Stimulated activated naive CD8-positive, alpha-beta T cell treated with anti-CD3 and anti-CD28 coated beads, Interleukin-15, Interleukin-2, amounts not matched to agents 100 U/mL and 50 U/mL, for 24 hours (primary cell): Measurements from ENCODE around the gene SNRPA1.
"Not testable (repeated sequence)": the region's sequence is repeated elsewhere in the genome, so short reads cannot be mapped to it uniquely, and the experiment has no call there.

ENCODE experiments used
- ATAC-seq: fragments of 150-1000 bp; cut with Tn5 transposase; one replicate; pipeline ENCODE4 v1.10.0; 2021
- DNase-seq: peaks from one replicate; pipeline ENCODE4 v3.0.0; 2021

SNRPA1 gene

DNA sequence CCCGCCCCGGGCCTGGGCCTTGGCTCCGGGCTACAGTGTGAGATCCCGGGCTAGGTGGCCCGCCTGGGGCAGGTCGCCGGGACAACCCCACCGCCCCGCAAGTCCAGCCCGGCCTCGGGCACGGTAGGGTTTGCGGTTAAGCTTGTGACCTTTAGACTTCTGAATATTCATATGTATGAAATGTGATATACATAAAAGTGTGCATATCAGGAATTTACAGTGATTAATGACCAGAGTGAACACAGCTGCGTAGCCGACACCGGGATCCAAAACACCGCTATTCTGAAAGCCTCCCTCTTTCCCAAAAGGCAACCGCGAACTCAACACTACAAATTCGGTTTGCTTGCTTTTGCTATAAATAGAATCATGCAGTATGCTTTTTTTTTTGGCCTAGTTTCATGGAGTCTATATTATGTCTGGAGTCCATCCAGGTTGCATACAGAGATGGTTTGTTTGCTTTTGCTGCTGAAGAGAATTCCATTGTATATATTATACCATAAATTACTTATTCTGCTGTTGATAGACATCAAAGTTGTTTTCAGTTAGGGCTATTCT is 636 bp upstream of the SNRPA1 start:
- ATAC-seq (peak; percentile 56), DNase-seq (no peak)

DNA sequence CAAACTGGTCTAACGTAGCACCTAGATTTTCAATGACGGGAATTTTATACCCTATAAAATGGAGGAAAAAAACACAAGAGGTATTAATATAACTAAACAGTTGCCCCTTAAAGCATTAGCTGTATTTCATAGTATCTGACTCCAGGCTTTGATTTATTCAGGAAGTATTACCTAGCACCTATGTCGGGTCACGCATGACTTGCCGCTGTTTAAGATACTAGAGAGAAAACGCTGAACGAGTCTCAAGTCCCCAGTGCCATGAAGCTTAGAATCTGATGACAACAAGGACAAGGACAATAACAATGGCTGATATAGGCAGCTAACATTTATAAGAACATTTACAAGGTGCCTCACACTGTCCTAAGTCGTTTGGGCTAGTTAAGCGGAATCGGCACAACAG is 1.9 kb downstream of the SNRPA1 start:
- no peak for ATAC-seq
- DNase-seq = no peak

DNA sequence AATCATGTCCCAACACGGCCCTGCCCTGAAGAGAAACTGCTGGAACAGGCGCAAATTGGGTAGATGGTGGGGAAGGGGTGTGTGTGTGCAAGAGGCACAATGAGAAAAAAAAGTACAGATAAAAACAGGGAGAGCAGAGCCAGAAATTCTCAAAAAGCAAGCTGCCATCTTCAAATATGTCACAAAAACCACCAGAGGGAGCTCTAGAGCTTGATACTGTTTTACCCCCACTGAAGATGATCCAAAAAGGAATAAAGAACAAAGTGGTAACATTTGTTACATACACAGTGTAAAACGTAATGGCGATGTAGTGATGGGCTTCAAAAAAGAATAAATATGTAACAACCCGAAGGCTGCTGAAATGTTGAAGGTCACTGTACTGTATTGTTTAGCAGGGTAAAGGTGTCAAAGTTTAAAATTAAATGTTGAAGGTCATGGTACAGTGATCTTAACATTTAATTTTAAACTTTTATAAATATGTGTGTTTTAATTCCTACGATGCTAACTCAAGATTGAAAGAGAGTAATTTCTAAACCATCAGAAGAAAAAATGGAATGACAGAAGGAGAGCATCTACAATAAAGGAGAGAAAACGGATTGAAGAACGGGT is 6.0 kb downstream of the SNRPA1 start:
- ATAC-seq (no peak), DNase-seq (no peak)

DNA sequence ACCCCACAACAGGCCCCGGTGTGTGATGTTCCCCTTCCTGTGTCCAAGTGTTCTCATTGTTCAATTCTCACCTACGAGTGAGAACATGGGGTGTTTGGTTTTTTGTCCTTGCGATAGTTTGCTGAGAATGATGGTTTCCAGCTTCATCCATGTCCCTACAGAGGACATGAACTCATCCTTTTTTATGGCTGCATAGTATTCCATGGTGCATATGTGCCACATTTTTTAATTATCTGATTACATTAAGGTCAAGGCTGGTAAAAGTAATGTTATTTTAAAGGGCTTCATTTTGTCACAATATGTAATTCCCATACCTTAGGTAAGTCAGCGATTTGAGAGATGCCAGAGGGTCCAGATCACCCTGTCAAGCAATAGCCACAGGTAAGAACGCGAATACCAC is 7.7 kb downstream of the SNRPA1 start:
- DNase-seq, ATAC-seq: not testable (repeated sequence)

DNA sequence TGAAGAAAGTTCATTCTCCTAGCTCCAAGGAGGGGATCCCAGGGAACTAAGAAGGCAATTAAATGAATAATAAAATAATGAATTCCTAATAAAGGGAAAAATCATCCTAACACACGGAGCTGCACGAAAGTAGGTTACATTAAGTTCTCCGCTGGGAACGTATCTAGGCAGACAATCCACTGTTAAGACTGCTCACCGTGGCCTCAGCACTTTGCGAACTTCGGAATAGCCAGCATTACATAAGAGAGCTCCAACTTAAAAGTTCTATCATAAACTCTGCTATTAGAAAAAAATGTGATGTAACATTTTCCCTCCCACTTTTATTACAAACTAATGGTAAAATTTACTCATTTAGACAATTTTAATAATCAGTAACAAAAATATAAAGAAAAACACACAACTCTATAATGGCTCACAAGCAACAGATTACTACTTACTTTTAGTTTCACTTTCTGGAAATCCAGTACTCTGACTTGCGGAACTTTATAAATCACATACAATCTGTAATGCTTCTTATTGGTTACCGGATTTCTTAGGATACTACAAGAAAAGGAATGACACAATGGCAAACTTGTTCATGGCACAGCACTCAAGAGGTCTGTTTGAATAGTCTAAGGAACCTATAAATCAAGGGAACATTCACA is 8.5 kb downstream of the SNRPA1 start:
- ATAC-seq = no peak

DNA sequence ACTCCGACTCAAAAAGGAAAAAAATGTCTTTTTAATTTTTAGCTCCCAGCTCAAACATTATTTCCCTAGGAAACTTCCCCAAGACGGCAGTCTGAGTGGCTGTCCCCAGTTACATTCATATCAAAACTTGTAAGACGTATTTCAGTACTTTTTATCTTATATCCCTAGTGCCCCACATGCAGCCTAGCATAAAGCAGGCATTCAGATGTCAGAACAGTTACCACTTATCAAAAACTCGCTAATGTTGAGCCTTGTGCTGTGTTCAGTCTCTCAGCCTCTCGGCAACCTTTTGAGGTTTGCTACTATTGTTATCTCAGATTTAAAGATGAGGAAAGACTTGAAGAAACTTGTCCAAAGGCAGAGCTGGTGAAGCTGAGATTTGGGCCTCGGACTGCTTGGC is 11.1 kb downstream of the SNRPA1 start:
- ATAC-seq (no peak), DNase-seq (no peak)

More for the DNA sequence above, 8.5 kb downstream of the SNRPA1 start:
- no peak for DNase-seq

DNA sequence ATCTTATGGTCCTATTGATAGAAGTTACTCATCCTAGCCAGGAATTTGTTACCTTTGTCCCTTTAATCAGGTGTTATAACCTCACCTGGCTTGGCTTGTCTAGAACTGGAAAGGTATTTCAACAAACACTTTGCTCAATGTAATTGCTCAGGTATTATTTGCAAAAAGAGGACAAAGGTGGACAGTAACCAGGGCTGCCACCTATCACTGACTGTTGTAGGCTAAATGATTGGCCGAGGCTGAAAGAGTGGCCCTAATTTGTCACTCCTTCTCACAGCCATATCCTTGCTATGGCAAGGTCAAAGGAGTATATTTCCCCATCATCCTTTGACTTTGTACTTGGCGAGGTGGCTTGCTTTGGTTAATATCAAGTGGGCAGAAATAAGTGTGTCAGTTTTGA is 15.0 kb downstream of the SNRPA1 start:
- DNase-seq (no peak), ATAC-seq (no peak)

DNA sequence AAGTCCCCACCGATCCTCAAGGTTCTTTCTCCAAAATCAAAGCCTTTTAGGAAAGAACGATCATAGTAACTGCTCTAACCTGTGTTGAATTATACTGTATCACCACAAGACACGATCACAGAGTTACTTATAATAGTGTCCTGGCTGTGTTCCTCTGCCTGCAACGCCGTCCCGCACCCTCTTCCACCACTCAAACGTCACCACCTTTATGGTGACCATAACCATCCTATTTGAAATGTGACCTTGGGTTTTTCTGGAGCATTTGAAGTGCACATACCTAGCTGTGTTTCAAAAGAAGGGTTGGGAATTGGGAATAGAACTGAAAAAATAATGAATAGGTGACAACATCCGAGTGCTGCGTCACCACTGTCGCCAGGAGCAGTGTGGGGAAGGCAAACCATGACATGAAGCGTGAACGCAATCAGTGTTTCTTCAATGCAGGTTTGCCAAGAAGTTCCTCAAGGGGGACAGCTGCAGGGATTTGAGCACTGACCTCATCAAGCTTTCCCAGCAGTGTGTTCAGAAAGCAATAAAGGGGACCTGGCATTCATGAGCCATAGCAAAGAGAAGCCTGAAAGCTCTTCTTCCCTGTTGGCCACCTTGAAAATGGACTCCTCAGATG is 17.0 kb downstream of the SNRPA1 start:
- ATAC-seq (no peak), DNase-seq (no peak)

DNA sequence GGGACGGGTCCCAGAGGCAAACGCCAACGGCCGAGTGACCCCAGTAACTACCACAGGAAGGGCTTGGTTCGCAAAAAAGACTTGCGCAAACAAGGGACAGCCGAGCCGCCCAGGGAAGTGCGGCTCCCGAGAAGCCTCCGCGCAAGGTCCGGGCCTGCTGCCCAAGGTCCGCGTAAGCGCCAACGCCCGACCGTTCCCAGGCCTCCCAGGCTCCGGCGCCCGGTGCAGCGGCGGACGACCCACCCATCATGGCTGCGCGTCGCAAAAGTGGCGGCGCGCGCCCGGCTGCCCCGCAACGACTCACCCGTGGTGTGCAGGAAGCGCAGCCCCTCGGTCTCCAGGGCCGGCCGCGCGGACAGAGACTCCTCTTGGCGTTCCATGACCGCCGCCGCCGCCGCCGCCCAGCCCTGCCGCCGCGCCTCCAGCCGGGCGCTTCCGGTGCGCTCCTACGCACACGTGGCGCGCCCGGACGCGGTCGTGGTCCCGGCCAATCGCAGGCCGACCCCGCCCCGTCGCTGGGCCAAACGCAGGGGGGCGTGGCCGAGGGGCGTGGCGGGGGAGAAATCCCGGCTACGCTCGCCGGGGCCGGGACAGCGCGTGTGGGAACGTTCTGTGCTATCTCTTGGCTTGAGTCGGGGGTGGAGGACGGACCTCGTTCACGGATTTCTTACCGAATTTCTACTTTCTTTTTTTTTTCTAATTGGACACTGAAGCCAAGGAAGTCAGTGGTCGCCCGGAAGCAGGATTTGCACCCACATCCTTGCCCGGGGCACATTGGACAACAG is 17.8 kb downstream of the SNRPA1 start, which contains the start of gene SELENOS:
Gene SELENOS (minus strand): TSS at position 448 of the 785 bp plus-strand sequence. CDS start 68 bp downstream, at position 380.
- DNase-seq (peak; percentile 95), ATAC-seq (peak; percentile 96)

DNA sequence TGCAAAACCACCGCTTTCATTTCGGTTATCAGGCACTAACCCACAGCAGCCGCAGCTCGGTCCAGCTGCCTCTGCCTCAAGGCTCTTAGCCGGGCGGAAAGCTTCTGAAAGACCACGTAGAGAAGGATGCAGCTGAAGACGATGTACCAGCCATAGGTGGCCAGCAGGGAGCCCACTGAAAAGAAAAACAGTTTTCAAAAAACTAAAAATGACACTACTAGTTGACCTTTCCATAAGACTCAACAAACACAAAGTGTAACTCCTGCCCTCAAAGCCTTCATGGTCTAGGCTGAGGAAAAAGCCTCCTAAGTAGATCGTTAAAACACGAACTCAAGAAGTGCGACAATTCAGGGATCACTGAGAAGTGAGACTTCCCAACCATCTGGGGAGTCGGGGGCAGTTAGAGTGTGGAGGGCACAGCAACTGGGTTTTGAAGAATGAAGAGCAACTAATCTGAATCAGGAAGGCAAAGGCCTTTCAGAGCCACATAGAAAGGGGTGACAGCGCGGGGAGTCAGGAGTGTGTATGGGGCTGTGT is 18.5 kb downstream of the SNRPA1 start:
- DNase-seq = peak; percentile 30
- peak; percentile 42 for ATAC-seq

DNA sequence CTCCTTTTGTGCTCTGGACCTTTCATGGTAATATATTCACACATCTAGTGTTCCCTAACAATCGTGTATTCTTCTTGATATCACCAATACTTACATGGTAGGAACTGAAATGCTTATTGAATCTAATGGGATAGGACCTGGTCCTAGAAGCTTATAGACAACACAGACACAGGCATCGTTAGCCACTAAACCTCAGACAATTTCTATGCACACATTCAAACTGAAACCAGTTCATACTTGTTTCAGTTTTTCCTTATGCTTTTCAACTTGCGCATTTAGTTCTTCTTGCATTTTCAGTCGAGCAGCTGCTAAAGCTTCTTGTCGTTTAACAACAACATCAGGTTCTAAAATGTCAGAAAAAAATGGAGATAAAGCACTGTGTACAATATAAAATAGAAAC is 20.0 kb downstream of the SNRPA1 start:
- no peak for ATAC-seq

DNA sequence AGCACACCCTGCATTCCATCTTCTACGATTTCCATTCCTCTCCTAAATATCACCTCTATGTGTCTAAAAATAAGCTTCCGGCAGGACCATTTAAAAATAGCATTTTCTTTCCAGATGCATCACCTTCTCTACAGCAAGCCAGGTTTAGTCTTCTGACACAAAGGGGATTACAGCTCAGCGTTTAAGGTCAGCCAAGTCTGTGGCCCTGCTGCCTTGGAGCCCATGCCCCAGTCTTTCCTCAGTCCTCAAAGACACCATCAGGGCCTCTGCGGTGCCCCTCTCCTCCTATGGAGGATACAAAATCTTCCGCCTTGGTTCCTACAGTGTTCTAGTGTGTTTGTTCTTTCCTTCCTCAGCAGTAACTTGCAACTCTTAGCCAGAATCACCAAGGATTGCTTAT is 21.5 kb downstream of the SNRPA1 start:
- ATAC-seq (no peak), DNase-seq (no peak)

More for the DNA sequence above, 20.0 kb downstream of the SNRPA1 start:
- no peak for DNase-seq

DNA sequence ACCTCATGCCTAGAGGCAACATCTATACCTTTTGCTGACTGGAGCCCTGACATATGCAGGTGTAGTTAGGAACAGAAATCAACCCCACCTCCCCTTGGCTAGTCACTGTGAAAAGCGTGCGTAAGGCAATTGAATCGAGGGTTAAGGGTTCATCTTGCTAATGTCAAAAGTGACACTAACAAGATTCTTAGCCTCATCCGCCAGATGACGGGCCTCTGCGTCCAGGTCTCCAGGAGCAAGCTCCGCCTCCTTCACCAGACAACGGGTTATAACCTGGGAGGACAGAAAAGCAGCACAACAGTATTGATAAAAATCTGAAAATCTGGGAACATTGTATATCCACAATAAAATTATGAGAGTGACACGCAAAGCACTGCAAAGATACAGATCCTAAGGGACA is 22.5 kb downstream of the SNRPA1 start:
- DNase-seq = no peak

DNA sequence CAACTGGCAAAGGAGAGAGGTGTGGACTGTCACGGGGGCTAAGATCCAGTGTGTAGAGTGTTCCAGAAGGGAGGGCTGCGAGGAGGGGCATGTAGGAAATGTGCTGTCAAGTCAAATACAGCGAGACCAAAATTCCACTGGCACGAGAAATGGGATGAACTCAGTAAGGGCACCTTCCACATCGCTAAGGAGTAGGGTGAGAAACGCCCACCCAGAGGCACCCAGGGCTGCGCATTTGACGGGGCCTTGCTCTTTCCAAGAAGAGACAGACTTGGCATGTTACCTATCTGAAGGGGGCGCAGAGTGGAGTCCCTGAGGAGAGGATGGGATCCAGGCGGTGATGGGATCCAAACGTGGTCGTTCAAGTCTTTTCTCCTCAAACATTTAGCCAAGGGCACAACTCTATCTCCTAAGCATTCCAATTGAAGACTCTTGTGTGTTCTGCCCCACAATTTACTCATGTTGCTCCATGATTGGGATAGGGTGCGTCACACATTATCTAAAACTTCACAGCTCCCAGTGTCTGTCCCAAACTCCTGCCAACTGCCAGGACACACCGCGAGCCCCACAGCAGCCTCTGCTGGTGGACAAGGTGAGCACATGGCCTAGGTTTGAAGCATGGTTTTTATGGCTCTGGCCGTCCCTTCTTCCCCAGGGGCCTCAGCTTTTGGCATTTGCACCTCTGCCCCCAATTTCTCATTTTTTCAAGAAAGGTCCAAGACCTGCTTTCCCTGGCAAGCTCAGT is 25.4 kb downstream of the SNRPA1 start:
- DNase-seq (no peak), ATAC-seq (peak; percentile 11)

More for the DNA sequence above, 22.5 kb downstream of the SNRPA1 start:
- no peak for ATAC-seq

DNA sequence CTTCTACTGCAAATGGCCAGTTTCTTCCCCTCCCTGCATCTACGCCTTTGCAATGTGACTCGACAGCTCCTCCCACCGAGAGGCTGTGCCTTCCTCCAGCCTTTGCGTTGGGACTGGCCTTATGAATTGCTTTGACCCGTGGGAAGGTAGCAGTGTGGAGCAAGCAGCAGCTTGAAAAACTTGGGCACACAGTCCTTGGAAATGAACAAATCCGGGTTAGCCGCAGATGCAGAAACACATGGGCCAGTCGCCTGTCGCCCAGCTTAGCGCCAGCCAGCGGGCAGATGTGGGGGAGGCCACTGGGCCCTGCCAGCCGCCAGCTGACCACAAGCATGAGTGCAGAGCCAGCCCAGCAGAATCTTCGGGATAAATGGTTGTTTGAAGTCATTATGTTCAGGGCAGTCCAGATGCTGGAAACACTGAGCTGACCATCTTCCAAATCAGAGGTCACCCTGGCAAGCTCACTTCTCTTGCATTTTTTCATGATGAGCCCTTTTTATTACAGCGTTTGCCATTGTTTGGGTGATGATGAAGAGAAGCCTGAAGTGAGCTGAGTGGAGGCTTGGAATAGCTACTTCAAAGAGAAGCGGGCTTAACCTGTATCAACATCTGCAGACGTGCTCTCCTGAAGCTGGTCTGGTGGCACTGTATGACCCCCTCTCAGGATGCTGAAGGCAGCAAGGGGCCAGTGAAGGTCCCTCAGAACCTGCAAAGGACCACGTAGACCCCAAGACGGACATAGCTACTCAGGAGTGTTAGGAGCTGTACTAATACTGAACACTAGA is 27.5 kb downstream of the SNRPA1 start:
- ATAC-seq = no peak
- no peak for DNase-seq

DNA sequence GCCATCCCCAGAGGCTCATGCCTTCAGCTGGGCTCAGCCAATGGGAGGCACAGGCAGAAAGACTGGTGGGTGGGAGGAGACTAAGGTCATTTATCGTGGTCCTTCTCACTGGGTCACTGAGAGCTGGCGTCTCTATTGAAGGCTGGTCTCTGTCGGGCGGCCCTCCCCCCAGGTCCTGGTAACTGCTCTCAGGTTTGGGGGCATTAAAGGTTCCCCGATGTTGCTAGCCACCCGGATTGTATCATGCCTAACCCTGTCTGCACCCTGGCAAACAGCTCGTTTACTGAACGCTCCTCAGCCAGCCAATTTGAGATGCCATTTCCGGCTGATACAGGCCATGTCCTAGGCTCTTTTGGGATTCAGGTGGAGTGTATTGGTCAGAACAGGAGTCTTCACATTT is 28.3 kb downstream of the SNRPA1 start:
- DNase-seq (no peak), ATAC-seq (no peak)

DNA sequence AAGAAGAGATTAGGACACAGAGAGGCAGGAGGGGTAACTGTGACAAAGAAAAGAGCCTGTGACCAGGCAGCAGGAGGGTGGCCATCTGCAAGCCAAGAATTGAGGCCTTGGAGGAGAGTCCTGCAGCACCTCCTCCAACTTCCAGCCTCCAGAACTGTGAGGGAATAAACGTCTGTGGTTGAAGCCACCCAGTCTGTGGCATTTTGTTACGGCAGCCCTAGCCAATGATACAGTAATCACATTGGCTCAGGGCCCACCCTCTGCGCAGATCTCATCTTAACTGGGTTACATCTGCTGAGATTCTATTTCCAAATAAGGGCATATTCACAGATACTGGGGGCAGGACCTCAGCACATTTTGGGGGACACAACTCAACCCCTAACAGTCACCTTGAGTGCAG is 29.0 kb downstream of the SNRPA1 start:
- DNase-seq (no peak), ATAC-seq (no peak)

DNA sequence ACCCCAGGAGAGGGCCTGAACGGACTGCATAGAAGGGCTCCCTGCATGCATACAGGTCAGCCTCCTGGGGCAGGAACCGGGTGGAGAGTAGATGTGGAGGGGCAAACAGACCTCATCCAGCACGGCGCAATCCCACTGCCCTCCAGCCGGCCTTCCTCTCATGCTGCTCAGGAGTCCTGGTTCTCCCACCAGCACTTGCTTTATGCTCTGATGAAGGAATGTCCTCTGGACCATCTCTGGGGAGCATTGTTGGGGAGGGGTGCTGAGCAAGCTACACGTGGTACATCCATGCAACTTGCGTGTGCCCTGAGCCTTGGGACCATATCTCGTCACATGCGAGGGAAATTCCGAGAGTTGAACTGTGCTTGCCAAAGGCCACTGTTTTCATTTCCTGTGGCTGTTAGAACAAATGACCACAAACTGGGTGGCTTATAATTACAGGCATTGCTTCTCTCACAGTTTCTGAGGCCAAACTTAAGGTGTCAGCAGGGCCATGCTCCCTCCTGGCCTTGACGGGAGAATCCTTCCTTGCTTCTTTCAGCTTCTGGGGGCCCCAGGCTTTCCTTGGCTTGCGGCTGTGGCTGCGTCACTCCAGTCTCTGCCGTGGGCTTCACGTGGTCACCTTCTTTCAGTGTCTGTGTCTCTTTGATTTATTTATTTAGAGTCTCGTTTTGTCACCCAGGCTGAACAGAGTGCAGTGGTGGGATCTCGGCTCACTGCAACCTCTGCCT is 30.0 kb downstream of the SNRPA1 start:
- ATAC-seq (no peak), DNase-seq (no peak)

DNA sequence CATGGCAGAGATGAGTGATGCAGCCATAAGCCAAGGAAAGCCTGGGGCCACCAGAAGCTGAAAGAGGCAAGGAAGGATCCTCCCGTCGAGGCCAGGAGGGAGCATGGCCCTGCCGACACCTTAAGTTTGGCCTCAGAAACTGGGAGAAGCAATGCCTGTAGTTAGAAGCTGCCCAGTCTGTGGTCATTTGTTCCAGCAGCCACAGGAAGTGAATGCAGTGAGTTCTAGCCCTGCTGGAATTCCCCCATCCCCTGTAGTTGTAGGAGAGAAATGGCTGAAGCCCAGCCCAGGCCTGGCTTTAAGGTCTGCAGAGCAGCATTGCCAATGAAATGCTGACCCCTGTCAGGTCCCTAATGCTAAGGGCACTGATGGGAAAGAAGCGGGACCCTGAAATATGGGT is 31.0 kb downstream of the SNRPA1 start:
- DNase-seq = no peak
- peak; percentile 40 for ATAC-seq

DNA sequence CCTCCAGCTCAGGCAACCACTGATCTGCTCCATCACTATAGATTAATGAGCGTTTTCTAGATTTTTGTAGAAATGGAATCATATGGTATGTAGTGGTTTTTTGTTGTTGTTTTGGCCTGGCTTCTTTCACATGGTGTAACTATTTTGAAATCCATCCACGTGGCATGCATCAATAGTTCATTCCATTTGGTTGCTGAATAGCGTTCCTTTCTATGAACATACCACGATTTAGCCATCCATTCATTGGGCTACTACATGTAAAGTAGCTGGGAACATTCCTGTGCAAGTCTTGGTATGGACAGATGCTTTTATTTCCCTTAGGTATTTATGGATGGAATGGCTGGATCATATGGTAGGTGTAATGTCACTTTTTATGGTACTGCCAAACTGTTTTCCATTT is 32.5 kb downstream of the SNRPA1 start:
- DNase-seq = no peak
- no peak for ATAC-seq
